NK-92 treated with Interleukin-12 subunit alpha and Interleukin-12 subunit beta, amount 100 ng/mL, for 24 hours (cell line): ENCODE results near the gene TMEM225B.
A peak's percentile ranks its signal among the peaks of the same experiment; 100 is the strongest.
"Not testable (repeated sequence)": the region's sequence is repeated elsewhere in the genome, so short reads cannot be mapped to it uniquely, and the experiment has no call there.

Experiments
- DNase-seq: peaks from one replicate; lab custom pipeline; 2025; lab: John Stamatoyannopoulos, UW

Gene TMEM225B

GRCh38 chr7:99623702-99624447 lies 25.8 kb downstream of the TMEM225B start:
- no peak for DNase-seq

- DNase-seq = peak; percentile 60
Measured at GRCh38 chr7:99624484-99624883, 26.4 kb downstream of the TMEM225B start.

- no peak for DNase-seq
Measured at GRCh38 chr7:99625321-99625720, 27.3 kb downstream of the TMEM225B start.

GRCh38 chr7:99625961-99626360 lies 27.9 kb downstream of the TMEM225B start:
- no peak for DNase-seq

GRCh38 chr7:99626661-99627060 lies 28.6 kb downstream of the TMEM225B start:
- no peak for DNase-seq

- DNase-seq = no peak
Measured at GRCh38 chr7:99627513-99627912, 29.4 kb downstream of the TMEM225B start.

- no peak for DNase-seq
Measured at GRCh38 chr7:99628471-99629465, 30.7 kb downstream of the TMEM225B start.

GRCh38 chr7:99629643-99630042 lies 31.6 kb downstream of the TMEM225B start:
- no peak for DNase-seq

- DNase-seq = peak; percentile 65
Measured at GRCh38 chr7:99631295-99632109, 33.4 kb downstream of the TMEM225B start.

- not testable (repeated sequence) for DNase-seq
Measured at GRCh38 chr7:99637414-99637813, 39.3 kb downstream of the TMEM225B start.

- no peak for DNase-seq
Measured at GRCh38 chr7:99638731-99639130, 40.7 kb downstream of the TMEM225B start.

- DNase-seq = no peak
Measured at GRCh38 chr7:99639267-99639666, 41.2 kb downstream of the TMEM225B start.

- no peak for DNase-seq
Measured at GRCh38 chr7:99642027-99642426, 44.0 kb downstream of the TMEM225B start.

- DNase-seq = no peak
Measured at GRCh38 chr7:99643464-99643863, 45.4 kb downstream of the TMEM225B start.

- no peak for DNase-seq
Measured at GRCh38 chr7:99644431-99644830, 46.4 kb downstream of the TMEM225B start.

- DNase-seq = no peak
Measured at GRCh38 chr7:99645590-99645989, 47.5 kb downstream of the TMEM225B start.

- no peak for DNase-seq
Measured at GRCh38 chr7:99648843-99649242, 50.8 kb downstream of the TMEM225B start.

GRCh38 chr7:99651290-99651689 lies 53.2 kb downstream of the TMEM225B start:
- no peak for DNase-seq

- no peak for DNase-seq
Measured at GRCh38 chr7:99652671-99653070, 54.6 kb downstream of the TMEM225B start.

- not testable (repeated sequence) for DNase-seq
Measured at GRCh38 chr7:99653269-99653668, 55.2 kb downstream of the TMEM225B start.

GRCh38 chr7:99653754-99654153 lies 55.7 kb downstream of the TMEM225B start:
- DNase-seq = no peak

GRCh38 chr7:99654626-99655025 lies 56.6 kb downstream of the TMEM225B start:
- DNase-seq = not testable (repeated sequence)
